Stomach (tissue), 4 donors: ENCODE measurements around the gene CIT.

Experiments used
- CTCF ChIP-seq, 7 experiments: fragments of 450-650 bp in 4 of 7; fragments of 200-600 bp in 3 of 7; sonication (generic) in 3 of 7; IDR thresholded peaks; one replicate each; pipeline ENCODE4 v1.5.1; 2016 to 2019; ENCODE audit warnings: antibody characterized with exemption in 7 of 7, control low read depth in 2 of 7, mild to moderate bottlenecking in 1 of 7
- EP300 ChIP-seq: sonication (generic); formaldehyde crosslinking; IDR thresholded peaks from one replicate; pipeline ENCODE4 v1.6.1; 2017; ENCODE audit warnings: antibody characterized with exemption
- POLR2A ChIP-seq, 4 donors: fragments of 450-650 bp; IDR thresholded peaks; one replicate each; pipeline ENCODE4 v1.6.1; 2016; ENCODE audit warnings: antibody characterized with exemption in 4 of 4, control low read depth in 2 of 4, mild to moderate bottlenecking in 1 of 4, moderate library complexity in 1 of 4
- POLR2AphosphoS5 ChIP-seq, 3 donors: sonication (generic); formaldehyde crosslinking; IDR thresholded peaks; one replicate each; pipeline ENCODE4 v1.6.1; 2016; ENCODE audit warnings: antibody characterized with exemption in 3 of 3

GRCh38 chr12:119687406-119687805, 189.7 kb downstream of the CIT start:
- no peak for TF ChIP-seq CTCF (IDR thresholded peaks at IDR 0.05)
- no peak for TF ChIP-seq POLR2A (IDR thresholded peaks at IDR 0.05)
- no peak for TF ChIP-seq EP300
- TF ChIP-seq POLR2AphosphoS5 (IDR thresholded peaks at IDR 0.05), result no peak
